HUES6 (cell line): ENCODE results near the gene REC8.

ENCODE experiments used
- H3K27ac ChIP-seq: 2 replicates; pipeline ENCODE4 v1.7.0; 2013; ENCODE audit warnings: low read depth, mild to moderate bottlenecking, low read length, inconsistent platforms
- H3K27me3 ChIP-seq: 2 replicates; pipeline ENCODE4 v1.6.1; 2013; ENCODE audit warnings: low read length; ENCODE audit not compliant: control insufficient read depth, insufficient read depth
- H3K36me3 ChIP-seq: 2 replicates; pipeline ENCODE4 v1.6.1; 2013; ENCODE audit warnings: low read length; ENCODE audit not compliant: control insufficient read depth, insufficient read depth
- H3K4me1 ChIP-seq: 2 replicates; pipeline ENCODE4 v1.6.1; 2013; ENCODE audit warnings: low read length; ENCODE audit not compliant: control insufficient read depth, insufficient read depth
- H3K4me3 ChIP-seq: 2 replicates; pipeline ENCODE4 v1.5.1; 2013; ENCODE audit warnings: low read depth, low read length
- H3K9ac ChIP-seq: one replicate; pipeline ENCODE4 v1.6.1; 2013; ENCODE audit warnings: mild to moderate bottlenecking, low read length
- H3K9me3 ChIP-seq: 2 replicates; pipeline ENCODE4 v1.6.1; 2013; ENCODE audit warnings: low read depth, low read length; ENCODE audit not compliant: control insufficient read depth, insufficient read depth

The REC8 gene

GRCh38 chr14:24179294-24179960, 7.5 kb downstream of the REC8 start:
- no peak overlapping the region for H3K4me3 ChIP-seq
- no peaks in the 10 kb centered on the region for H3K27me3 ChIP-seq
- H3K9me3 ChIP-seq, result no peaks in the 10 kb centered on the region
- H3K4me1 ChIP-seq, result no peaks in the 10 kb centered on the region
- H3K36me3 ChIP-seq, result peaks cover 91% of the 10 kb centered on the region
- no peak overlapping the region for H3K27ac ChIP-seq
- no peak overlapping the region for H3K9ac ChIP-seq

GRCh38 chr14:24179961-24180796, 8.3 kb downstream of the REC8 start:
- Histone ChIP-seq H3K4me1 (no peaks in the 10 kb centered on the region), H3K36me3 (peaks cover 92% of the 10 kb centered on the region), H3K27ac (no peak overlapping the region), H3K9me3 (no peaks in the 10 kb centered on the region), H3K27me3 (no peaks in the 10 kb centered on the region), H3K9ac (no peak overlapping the region), H3K4me3 (no peak overlapping the region)

- H3K4me3 ChIP-seq, result no peak overlapping the region
Measured at GRCh38 chr14:24181371-24182077, 9.6 kb downstream of the REC8 start.

GRCh38 chr14:24182110-24182882, 10.4 kb downstream of the REC8 start:
- Histone ChIP-seq H3K9ac (no peak overlapping the region), H3K4me3 (no peak overlapping the region), H3K36me3 (peaks cover 100% of the 10 kb centered on the region), H3K27ac (no peak overlapping the region), H3K4me1 (no peaks in the 10 kb centered on the region), H3K9me3 (no peaks in the 10 kb centered on the region), H3K27me3 (no peaks in the 10 kb centered on the region)

More at GRCh38 chr14:24181371-24182077, 9.6 kb downstream of the REC8 start:
- H3K4me1 ChIP-seq, result no peaks in the 10 kb centered on the region
- no peaks in the 10 kb centered on the region for H3K27me3 ChIP-seq
- H3K9me3 ChIP-seq, result no peaks in the 10 kb centered on the region
- peaks cover 100% of the 10 kb centered on the region for H3K36me3 ChIP-seq
- no peak overlapping the region for H3K9ac ChIP-seq
- no peak overlapping the region for H3K27ac ChIP-seq

GRCh38 chr14:24183014-24183481, 11.2 kb downstream of the REC8 start:
- no peaks in the 10 kb centered on the region for H3K27me3 ChIP-seq
- H3K36me3 ChIP-seq, result peaks cover 97% of the 10 kb centered on the region
- no peak overlapping the region for H3K9ac ChIP-seq
- peaks cover 5% of the 10 kb centered on the region; the same call in 1 of the 2 replicates for H3K4me1 ChIP-seq
- no peaks in the 10 kb centered on the region for H3K9me3 ChIP-seq
- H3K27ac ChIP-seq, result no peak overlapping the region
- H3K4me3 ChIP-seq, result no peak overlapping the region

GRCh38 chr14:24184104-24184970, 12.5 kb downstream of the REC8 start:
- H3K36me3 ChIP-seq, result peaks cover 84% of the 10 kb centered on the region
- no peaks in the 10 kb centered on the region for H3K27me3 ChIP-seq
- H3K4me1 ChIP-seq, result peaks cover 5% of the 10 kb centered on the region; the same call in 1 of the 2 replicates
- H3K9me3 ChIP-seq, result no peaks in the 10 kb centered on the region
- H3K27ac ChIP-seq, result no peak overlapping the region
- H3K9ac ChIP-seq, result no peak overlapping the region
- H3K4me3 ChIP-seq, result no peak overlapping the region

- Histone ChIP-seq H3K27me3 (no peaks in the 10 kb centered on the region), H3K9me3 (no peaks in the 10 kb centered on the region), H3K4me1 (peaks cover 5% of the 10 kb centered on the region; the same call in 1 of the 2 replicates), H3K9ac (no peak overlapping the region), H3K27ac (no peak overlapping the region), H3K4me3 (no peak overlapping the region), H3K36me3 (peaks cover 80% of the 10 kb centered on the region)
Measured at GRCh38 chr14:24185026-24185425, 13.1 kb downstream of the REC8 start.

- Histone ChIP-seq H3K36me3 (peaks cover 78% of the 10 kb centered on the region), H3K27ac (no peak overlapping the region)
Measured at GRCh38 chr14:24185741-24186140, 13.9 kb downstream of the REC8 start.

GRCh38 chr14:24186831-24187538, 15.1 kb downstream of the REC8 start:
- Histone ChIP-seq H3K27me3 (no peaks in the 10 kb centered on the region), H3K36me3 (peaks cover 69% of the 10 kb centered on the region), H3K9me3 (no peaks in the 10 kb centered on the region), H3K4me1 (peaks cover 5% of the 10 kb centered on the region; the same call in 1 of the 2 replicates), H3K4me3 (no peak overlapping the region), H3K27ac (no peak overlapping the region), H3K9ac (no peak overlapping the region)

More at GRCh38 chr14:24185741-24186140, 13.9 kb downstream of the REC8 start:
- H3K27me3 ChIP-seq, result no peaks in the 10 kb centered on the region
- H3K4me1 ChIP-seq, result peaks cover 5% of the 10 kb centered on the region; the same call in 1 of the 2 replicates
- H3K4me3 ChIP-seq, result no peak overlapping the region
- no peaks in the 10 kb centered on the region for H3K9me3 ChIP-seq
- no peak overlapping the region for H3K9ac ChIP-seq
